ENCODE data around the gene TRPC6.

- TF ChIP-seq, protein P1, sequence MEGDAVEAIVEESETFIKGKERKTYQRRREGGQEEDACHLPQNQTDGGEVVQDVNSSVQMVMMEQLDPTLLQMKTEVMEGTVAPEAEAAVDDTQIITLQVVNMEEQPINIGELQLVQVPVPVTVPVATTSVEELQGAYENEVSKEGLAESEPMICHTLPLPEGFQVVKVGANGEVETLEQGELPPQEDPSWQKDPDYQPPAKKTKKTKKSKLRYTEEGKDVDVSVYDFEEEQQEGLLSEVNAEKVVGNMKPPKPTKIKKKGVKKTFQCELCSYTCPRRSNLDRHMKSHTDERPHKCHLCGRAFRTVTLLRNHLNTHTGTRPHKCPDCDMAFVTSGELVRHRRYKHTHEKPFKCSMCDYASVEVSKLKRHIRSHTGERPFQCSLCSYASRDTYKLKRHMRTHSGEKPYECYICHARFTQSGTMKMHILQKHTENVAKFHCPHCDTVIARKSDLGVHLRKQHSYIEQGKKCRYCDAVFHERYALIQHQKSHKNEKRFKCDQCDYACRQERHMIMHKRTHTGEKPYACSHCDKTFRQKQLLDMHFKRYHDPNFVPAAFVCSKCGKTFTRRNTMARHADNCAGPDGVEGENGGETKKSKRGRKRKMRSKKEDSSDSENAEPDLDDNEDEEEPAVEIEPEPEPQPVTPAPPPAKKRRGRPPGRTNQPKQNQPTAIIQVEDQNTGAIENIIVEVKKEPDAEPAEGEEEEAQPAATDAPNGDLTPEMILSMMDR (IDR thresholded peaks at IDR 0.05): no peak
- no peak for TF ChIP-seq POLR2A (IDR thresholded peaks at IDR 0.05)
Measured at GRCh38 chr11:101434026-101434643, 149.7 kb downstream of the TRPC6 start.
